HepG2 (cell line): ENCODE data around the gene DNAI4. TPM values are rescaled to one million over a fixed set of nuclear protein-coding genes. Genes with fewer than 3 reads are reported as not detected.

Experiments used
- ATAC-seq: fragments of 200-7000 bp; cut with Tn5 transposase; 3 replicates; pipeline ENCODE4 v1.9.1; 2020; ENCODE audit warnings: mild to moderate bottlenecking, moderate library complexity
- BruUV-seq: library from RNA; stranded (reverse); fragments of 400-500 nt; replicated peaks from 2 replicates; lab custom pipeline; 2021; lab: Mats Ljungman, UMichigan
- CTCF ChIA-PET: fragments of 300-600 bp; formaldehyde crosslinking; extraction: SDS; loops from one replicate; lab custom pipeline; 2021; ENCODE audit warnings: low total read pairs, inconsistent platforms, low intra/inter-chr PET ratio; lab: Yijun Ruan, JAX
- POLR2A ChIA-PET: fragments of 350-600 bp; sonication (Branson Sonifier 250); formaldehyde crosslinking; loops from one replicate; lab custom pipeline; 2020; ENCODE audit warnings: antibody characterized with exemption, inconsistent platforms; lab: Yijun Ruan, JAX
- DNase-seq: peaks from one replicate; pipeline ENCODE4 v3.0.0-alpha.2; 2015; ENCODE audit warnings: low spot score
- FAIRE-seq: peaks from 3 replicates; lab custom pipeline; 2011; peaks lifted over from hg19 to GRCh38; lab: Jason Lieb, UNC
- H2AFZ ChIP-seq: one replicate; pipeline ENCODE4 v1.6.1; 2011; ENCODE audit warnings: low read length, inconsistent platforms
- H3K27ac ChIP-seq: fragments of 300-600 bp; 3 replicates; pipeline ENCODE4 v1.8.0; 2011; ENCODE audit warnings: mixed run types, mild to moderate bottlenecking, mixed read lengths, low read length, inconsistent platforms; ENCODE audit not compliant: insufficient read depth; ENCODE audit errors: extremely low read length
- H3K27me3 ChIP-seq, 2 experiments: fragments of 200-600 bp in 1 of 2; 2 replicates in 1 of 2; 3 replicates in 1 of 2; pipeline versions ENCODE4 v1.6.0 to v1.8.0; 2011; ENCODE audit warnings: low read length in 2 of 2, mild to moderate bottlenecking in 2 of 2, moderate library complexity in 2 of 2, inconsistent platforms in 1 of 2; ENCODE audit not compliant: insufficient read depth in 2 of 2, control insufficient read depth in 1 of 2
- H3K36me3 ChIP-seq, 2 experiments: fragments of 200-600 bp in 1 of 2; replicated peaks in 1 of 2; 2 replicates in 1 of 2; 3 replicates in 1 of 2; pipeline versions ENCODE4 v1.5.1 to v1.8.0; 2011; ENCODE audit warnings: low read length in 2 of 2, inconsistent platforms in 1 of 2; ENCODE audit not compliant: insufficient read depth in 2 of 2, control insufficient read depth in 1 of 2
- H3K4me1 ChIP-seq: 2 replicates; pipeline ENCODE4 v1.5.1; 2012; ENCODE audit warnings: low read length, inconsistent platforms; ENCODE audit not compliant: insufficient read depth
- H3K4me2 ChIP-seq: 2 replicates; pipeline ENCODE4 v1.6.0; 2011; ENCODE audit warnings: low read depth, low read length, inconsistent platforms
- H3K4me3 ChIP-seq, 3 experiments: fragments of 200-600 bp in 1 of 3; sonication (generic), shearing (Covaris generic) in 1 of 3; replicated peaks in 1 of 3; 2 replicates each; pipeline ENCODE4 v1.5.1; 2011 to 2016; ENCODE audit warnings: low read length in 3 of 3, inconsistent platforms in 2 of 3, low read depth in 2 of 3, mild to moderate bottlenecking in 2 of 3, control low read depth in 1 of 3, mixed read lengths in 1 of 3; ENCODE audit not compliant: insufficient read depth in 1 of 3
- H3K79me2 ChIP-seq: one replicate; pipeline ENCODE4 v1.6.1; 2011; ENCODE audit warnings: low read length, inconsistent platforms; ENCODE audit not compliant: insufficient read depth
- H3K9ac ChIP-seq: 2 replicates; pipeline ENCODE4 v1.6.0; 2011; ENCODE audit warnings: mild to moderate bottlenecking, low read depth, low read length, inconsistent platforms; ENCODE audit not compliant: insufficient read depth
- H3K9me3 ChIP-seq: 2 replicates; pipeline ENCODE4 v1.5.1; 2012; ENCODE audit warnings: mild to moderate bottlenecking, low read length
- H4K20me1 ChIP-seq: 2 replicates; pipeline ENCODE4 v1.6.0; 2011; ENCODE audit warnings: inconsistent platforms, mild to moderate bottlenecking, low read length, moderate library complexity; ENCODE audit not compliant: insufficient read depth
- MAFK ChIP-seq, 2 experiments: IDR thresholded peaks in 1 of 2; conservative IDR thresholded peaks in 1 of 2; 2 replicates each; pipeline ENCODE4 v1.6.1; 2011; ENCODE audit warnings: improper control_type of control experiment in 2 of 2, low read length in 2 of 2
- PHF5A ChIP-seq: IDR thresholded peaks from one replicate; pipeline ENCODE4 v1.6.1; 2018; ENCODE audit warnings: low read depth, missing genetic modification reagents; ENCODE audit not compliant: unreplicated experiment
- ZNF724P ChIP-seq: sonication (generic); formaldehyde crosslinking; IDR thresholded peaks from 2 replicates; pipeline ENCODE4 v1.8.0; 2022; ENCODE audit warnings: missing genetic modification reagents, borderline replicate concordance
- ZNF879 ChIP-seq: sonication (generic); formaldehyde crosslinking; IDR thresholded peaks from 2 replicates; pipeline ENCODE4 v1.8.1; 2023; ENCODE audit warnings: missing genetic modification reagents
- WGBS: methylation state at CpG from one replicate; pipeline ENCODE4 v1.1.6; 2017; ENCODE audit warnings: low lambda C conversion rate; 5-methylcytosine and 5-hydroxymethylcytosine counted together
- in situ Hi-C: cut with HindIII; loops from 2 replicates; pipeline ENCODE4 v1.10.0; 2017; ENCODE audit warnings: low pct_unique_long_range_greater_than_20kb; ENCODE audit not compliant: extremely low pct_ligation_motif_present
- intact Hi-C: fragments of 100-400 bp; cut with micrococcal nuclease; formaldehyde crosslinking; loops from one replicate; pipeline ENCODE4 v1.10.0; 2022; ENCODE audit not compliant: unreplicated experiment
- polyA plus RNA-seq, 8 experiments: library from polyadenylated mRNA; depleted of rRNA in 3 of 8; stranded (reverse) in 7 of 8; unstranded in 1 of 8; fragments of >200 nt; fragmentation: Illumina TruSeq in 4 of 8; extraction: Trizol in 4 of 8; gene quantifications; 2 replicates each; pipeline versions ENCODE4 v1.2.1 to v1.2.3, GENCODE V29; 2011 to 2016; ENCODE audit warnings: low read depth in 4 of 8, missing spikeins in 1 of 8, mixed read lengths in 1 of 8; ENCODE audit not compliant: insufficient read depth in 1 of 8
- total RNA-seq, 5 experiments: library from RNA; depleted of rRNA; stranded (reverse); fragments of >200 nt; fragmentation: Illumina TruSeq; extraction: Trizol; gene quantifications; 2 replicates each; pipeline ENCODE4 v1.2.3, GENCODE V29; 2016; ENCODE audit warnings: low read depth in 1 of 5
- TF ChIP-seq, protein P1 (sequence below): sonication (generic); formaldehyde crosslinking; IDR thresholded peaks from 2 replicates; pipeline ENCODE4 v1.5.1; 2020; ENCODE audit warnings: mild to moderate bottlenecking, missing genetic modification reagents, moderate library complexity
- TF ChIP-seq, protein P2 (sequence below): sonication (generic); formaldehyde crosslinking; IDR thresholded peaks from 2 replicates; pipeline ENCODE4 v1.8.0; 2022; ENCODE audit warnings: mild to moderate bottlenecking, missing genetic modification reagents

Gene DNAI4
- total and polyA plus RNA-seq, 2 of the 13 experiments (the other 11 are each of a cell fraction or from before 2014, with no cell fraction given) = 0.04 to 0.08 TPM

DNA sequence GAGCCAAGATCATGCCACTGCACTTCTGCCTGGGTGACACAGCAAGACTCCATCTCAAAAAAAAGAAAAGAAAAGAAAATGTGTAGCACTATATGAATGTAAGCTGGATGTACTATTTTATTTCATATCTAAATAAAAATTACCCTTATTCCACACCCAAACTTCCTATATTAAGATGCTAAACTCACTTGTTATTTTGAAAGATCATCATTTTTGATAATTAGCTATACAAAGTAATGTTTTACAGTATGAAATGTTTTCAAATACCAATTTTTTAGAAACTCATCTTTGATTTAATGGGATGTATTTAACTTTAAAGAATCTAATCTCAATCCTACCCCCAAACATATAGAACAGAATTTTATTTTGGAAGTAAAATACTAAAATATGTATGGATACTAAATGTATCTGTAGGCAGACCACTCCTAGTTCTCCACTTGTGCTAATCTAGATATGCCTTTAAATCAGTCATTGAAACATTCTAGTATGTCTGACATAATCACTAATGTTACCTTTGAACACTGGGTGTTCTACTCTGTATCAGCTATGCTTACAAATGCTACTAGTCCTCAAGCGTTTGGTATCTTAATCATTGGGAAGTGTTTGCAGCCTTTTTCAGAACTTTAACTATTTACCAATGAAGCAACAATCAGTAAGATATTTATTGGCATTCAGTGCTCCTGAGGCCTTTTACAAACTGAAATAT lies 13.0 kb upstream of the DNAI4 start:
- FAIRE-seq = no peak
- POLR2A ChIA-PET = no interaction called here
- WGBS = 0% methylated on average over 1 of the region's 1 CpG
- no peak for DNase-seq
- Histone ChIP-seq H3K4me1 (peaks cover 86% of the 10 kb centered on the region), H3K4me2 (no peak overlapping the region), H3K36me3 (no peaks in the 10 kb centered on the region; a peak in 2 of 5 replicates), H3K4me3 (no peak overlapping the region), H4K20me1 (peaks cover 5% of the 10 kb centered on the region; the same call in 1 of the 2 replicates), H3K9ac (no peak overlapping the region), H2AFZ (no peak overlapping the region), H3K9me3 (no peaks in the 10 kb centered on the region), H3K27me3 (no peaks in the 10 kb centered on the region), H3K27ac (no peak overlapping the region), H3K79me2 (peaks cover 93% of the 10 kb centered on the region)
- CTCF ChIA-PET = no interaction called here
- TF ChIP-seq ZNF879 (CRISPR knock-in tag) = no peak
- TF ChIP-seq, protein P1, sequence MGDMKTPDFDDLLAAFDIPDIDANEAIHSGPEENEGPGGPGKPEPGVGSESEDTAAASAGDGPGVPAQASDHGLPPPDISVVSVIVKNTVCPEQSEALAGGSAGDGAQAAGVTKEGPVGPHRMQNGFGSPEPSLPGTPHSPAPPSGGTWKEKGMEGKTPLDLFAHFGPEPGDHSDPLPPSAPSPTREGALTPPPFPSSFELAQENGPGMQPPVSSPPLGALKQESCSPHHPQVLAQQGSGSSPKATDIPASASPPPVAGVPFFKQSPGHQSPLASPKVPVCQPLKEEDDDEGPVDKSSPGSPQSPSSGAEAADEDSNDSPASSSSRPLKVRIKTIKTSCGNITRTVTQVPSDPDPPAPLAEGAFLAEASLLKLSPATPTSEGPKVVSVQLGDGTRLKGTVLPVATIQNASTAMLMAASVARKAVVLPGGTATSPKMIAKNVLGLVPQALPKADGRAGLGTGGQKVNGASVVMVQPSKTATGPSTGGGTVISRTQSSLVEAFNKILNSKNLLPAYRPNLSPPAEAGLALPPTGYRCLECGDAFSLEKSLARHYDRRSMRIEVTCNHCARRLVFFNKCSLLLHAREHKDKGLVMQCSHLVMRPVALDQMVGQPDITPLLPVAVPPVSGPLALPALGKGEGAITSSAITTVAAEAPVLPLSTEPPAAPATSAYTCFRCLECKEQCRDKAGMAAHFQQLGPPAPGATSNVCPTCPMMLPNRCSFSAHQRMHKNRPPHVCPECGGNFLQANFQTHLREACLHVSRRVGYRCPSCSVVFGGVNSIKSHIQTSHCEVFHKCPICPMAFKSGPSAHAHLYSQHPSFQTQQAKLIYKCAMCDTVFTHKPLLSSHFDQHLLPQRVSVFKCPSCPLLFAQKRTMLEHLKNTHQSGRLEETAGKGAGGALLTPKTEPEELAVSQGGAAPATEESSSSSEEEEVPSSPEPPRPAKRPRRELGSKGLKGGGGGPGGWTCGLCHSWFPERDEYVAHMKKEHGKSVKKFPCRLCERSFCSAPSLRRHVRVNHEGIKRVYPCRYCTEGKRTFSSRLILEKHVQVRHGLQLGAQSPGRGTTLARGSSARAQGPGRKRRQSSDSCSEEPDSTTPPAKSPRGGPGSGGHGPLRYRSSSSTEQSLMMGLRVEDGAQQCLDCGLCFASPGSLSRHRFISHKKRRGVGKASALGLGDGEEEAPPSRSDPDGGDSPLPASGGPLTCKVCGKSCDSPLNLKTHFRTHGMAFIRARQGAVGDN (CRISPR knock-in tag) = no peak
- TF ChIP-seq, protein P2, sequence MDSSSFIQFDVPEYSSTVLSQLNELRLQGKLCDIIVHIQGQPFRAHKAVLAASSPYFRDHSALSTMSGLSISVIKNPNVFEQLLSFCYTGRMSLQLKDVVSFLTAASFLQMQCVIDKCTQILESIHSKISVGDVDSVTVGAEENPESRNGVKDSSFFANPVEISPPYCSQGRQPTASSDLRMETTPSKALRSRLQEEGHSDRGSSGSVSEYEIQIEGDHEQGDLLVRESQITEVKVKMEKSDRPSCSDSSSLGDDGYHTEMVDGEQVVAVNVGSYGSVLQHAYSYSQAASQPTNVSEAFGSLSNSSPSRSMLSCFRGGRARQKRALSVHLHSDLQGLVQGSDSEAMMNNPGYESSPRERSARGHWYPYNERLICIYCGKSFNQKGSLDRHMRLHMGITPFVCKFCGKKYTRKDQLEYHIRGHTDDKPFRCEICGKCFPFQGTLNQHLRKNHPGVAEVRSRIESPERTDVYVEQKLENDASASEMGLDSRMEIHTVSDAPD (CRISPR knock-in tag) = no peak
- no peak for TF ChIP-seq ZNF724P (CRISPR knock-in tag)
- peak; percentile 39 to 58; a peak in 3 of 4 replicates for TF ChIP-seq MAFK (conservative IDR thresholded peaks at IDR 0.05 in 1 of 2, IDR thresholded peaks at IDR 0.05 in 1 of 2; ENCODE audit: low read length in 2 of 2)
- no peak for TF ChIP-seq PHF5A (CRISPR knock-in tag)
- in situ Hi-C loops (loop anchor here (25.0 kb wide), 1 partner anchor 475 kb away; no protein-coding TSS in a partner anchor), intact Hi-C loops (loop anchor here (10.0 kb wide), 1 partner anchor 207 kb away; no protein-coding TSS in a partner anchor)
- ATAC-seq = peak; percentile 51
- BruUV-seq = no TSS peak
